ENCODE measurements around the gene SMIM7. TPM values are rescaled to one million over a fixed set of nuclear protein-coding genes. Genes with fewer than 3 reads are reported as not detected.

The SMIM7 gene
- total and polyA plus RNA-seq, 2 of the 13 experiments (the other 11 are each of a cell fraction or from before 2014, with no cell fraction given): 55.7 to 74.9 TPM

GRCh38 chr19:16628183-16628983, 31.6 kb downstream of the SMIM7 start, which contains the start of gene MED26 (continued):
- TF ChIP-seq ZBTB10 (CRISPR knock-in tag; IDR thresholded peaks at IDR 0.05; ENCODE audit: borderline replicate concordance) (peak; percentile 24; the same call in 1 of the 2 replicates), TFDP2 (CRISPR knock-in tag; IDR thresholded peaks at IDR 0.05) (peak; percentile 94), EP300 (IDR thresholded peaks at IDR 0.05; ENCODE audit: low read depth in 2 of 2, low read length in 2 of 2) (no peak), EP300 (CRISPR knock-in tag; IDR thresholded peaks at IDR 0.05; ENCODE audit: borderline replicate concordance) (no peak), ZNF552 (CRISPR knock-in tag; IDR thresholded peaks at IDR 0.05; ENCODE audit: borderline replicate concordance) (no peak), HNF4G (IDR thresholded peaks at IDR 0.05; ENCODE audit: borderline replicate concordance, low read depth, low read length) (no peak), HNF4G (CRISPR knock-in tag; IDR thresholded peaks at IDR 0.05; ENCODE audit: borderline replicate concordance, low read depth) (no peak), ZBTB34 (CRISPR knock-in tag; IDR thresholded peaks at IDR 0.05) (0 out of 2 replicates have a peak, but pooled peaks have one; percentile 40), XBP1 (CRISPR knock-in tag; IDR thresholded peaks at IDR 0.05) (no peak), ZNF225 (CRISPR knock-in tag; IDR thresholded peaks at IDR 0.05) (peak; percentile 37; the same call in 1 of the 2 replicates), ATF2 (CRISPR knock-in tag; IDR thresholded peaks at IDR 0.05) (no peak), NR0B2 (CRISPR knock-in tag; IDR thresholded peaks at IDR 0.05) (0 out of 2 replicates have a peak, but pooled peaks have one; percentile 31), PCBP1 (IDR thresholded peaks at IDR 0.05; ENCODE audit: borderline replicate concordance, low read depth, low read length) (no peak), ZNF574 (CRISPR knock-in tag; IDR thresholded peaks at IDR 0.05) (peak; percentile 49; the same call in 1 of the 2 replicates), MED8 (CRISPR knock-in tag; IDR thresholded peaks at IDR 0.05; ENCODE audit: insufficient replicate concordance) (peak; percentile 42)
